Lung (tissue), 12 donors: ENCODE measurements around the gene CLTA. TPM values are rescaled to one million over a fixed set of nuclear protein-coding genes. Genes with fewer than 3 reads are reported as not detected.

ENCODE experiments used
- ATAC-seq: fragments of 200-7000 bp; cut with Tn5 transposase; one replicate; pipeline ENCODE4 v1.9.1; 2020; ENCODE audit warnings: moderate number of reproducible peaks; ENCODE audit not compliant: insufficient read depth, low FRiP score
- DNase-seq, 3 donors: peaks; one replicate each; pipeline ENCODE4 v3.0.0-alpha.2; 2013 to 2017
- H3K27ac ChIP-seq, 2 donors: one replicate each; pipeline ENCODE4 v1.5.1; 2013; ENCODE audit warnings: mild to moderate bottlenecking in 2 of 2, moderate library complexity in 2 of 2, control low read depth in 1 of 2, inconsistent platforms in 1 of 2, low read depth in 1 of 2, low read length in 1 of 2
- H3K27me3 ChIP-seq, 3 donors: one replicate each; pipeline ENCODE4 v1.5.1; 2013; ENCODE audit warnings: low read length in 2 of 3; ENCODE audit not compliant: control insufficient read depth in 3 of 3, insufficient read depth in 3 of 3
- H3K36me3 ChIP-seq, 4 donors: one replicate each; pipeline ENCODE4 v1.5.1; 2013; ENCODE audit warnings: low read length in 4 of 4, mild to moderate bottlenecking in 1 of 4, moderate library complexity in 1 of 4; ENCODE audit not compliant: control insufficient read depth in 4 of 4, insufficient read depth in 4 of 4
- H3K4me1 ChIP-seq, 5 donors: one replicate each; pipeline ENCODE4 v1.5.1; 2013; ENCODE audit warnings: low read length in 5 of 5, mild to moderate bottlenecking in 2 of 5, moderate library complexity in 1 of 5; ENCODE audit not compliant: control insufficient read depth in 5 of 5, insufficient read depth in 5 of 5
- H3K4me3 ChIP-seq: one replicate; pipeline ENCODE4 v1.5.1; 2013; ENCODE audit warnings: mild to moderate bottlenecking, control low read depth, moderate library complexity
- H3K9ac ChIP-seq, 2 donors: one replicate each; pipeline ENCODE4 v1.5.1; 2013; ENCODE audit warnings: low read length in 2 of 2, control low read depth in 1 of 2; ENCODE audit not compliant: insufficient read depth in 1 of 2
- H3K9me3 ChIP-seq, 4 donors: one replicate each; pipeline ENCODE4 v1.5.1; 2013; ENCODE audit warnings: low read length in 3 of 4, mild to moderate bottlenecking in 1 of 4, moderate library complexity in 1 of 4; ENCODE audit not compliant: control insufficient read depth in 4 of 4, insufficient read depth in 3 of 4
- CTCF ChIP-seq: IDR thresholded peaks from 2 replicates; pipeline ENCODE4 v1.5.1; 2012; ENCODE audit warnings: mild to moderate bottlenecking; ENCODE audit errors: control extremely low read depth, extremely low read depth
- WGBS, 2 donors: extraction: QIAGEN DNeasy Blood & Tissue Kit; methylation state at CpG; one replicate each; pipeline ENCODE4 v1.1.7; 2013; 5-methylcytosine and 5-hydroxymethylcytosine counted together
- polyA plus RNA-seq, 2 donors: library from polyadenylated mRNA; stranded (reverse); fragments of 200-250 nt; gene quantifications; one replicate each; pipeline ENCODE4 v1.2.1, GENCODE V29; 2013
- total RNA-seq, 2 donors: library from RNA; depleted of rRNA in 1 of 2; stranded (reverse); fragments of >200 nt in 1 of 2; gene quantifications; one replicate each; pipeline ENCODE4 v1.2.1, GENCODE V29; 2014 to 2021
- donor health status: control.
- donor health status: control.
- donor health status: Bipolar disorder and iron deficiency.
- donor health status: healthy.
- donor health status: DM: yes; HTN: yes; CAD: no.

The CLTA gene
- total and polyA plus RNA-seq, 4 donors = 143 to 269 (median 170) TPM

GRCh38 chr9:36164372-36164771 is 26.3 kb upstream of the CLTA start:
- peaks cover 0 to 18% (median 9%) of the 10 kb centered on the region in 5 donors for H3K4me1 ChIP-seq
- H3K27me3 ChIP-seq = no peaks in the 10 kb centered on the region
- no peak overlapping the region for H3K4me3 ChIP-seq
- no peaks in the 10 kb centered on the region for H3K9me3 ChIP-seq
- H3K27ac ChIP-seq = no peak overlapping the region
- H3K36me3 ChIP-seq = peaks cover 0 to 2% (median 0%) of the 10 kb centered on the region in 4 donors
- WGBS, 2 donors = 79 to 83% methylated on average over 6 of the region's 6 CpGs
- DNase-seq (peak in 1 of 3 donors; percentile 23), ATAC-seq (no peak)
- no peak for TF ChIP-seq CTCF
- H3K9ac ChIP-seq = no peak overlapping the region

- Histone ChIP-seq H3K4me3 (no peak overlapping the region), H3K9ac (no peak overlapping the region), H3K27me3 (no peaks in the 10 kb centered on the region), H3K36me3 (peaks cover 0 to 2% (median 0%) of the 10 kb centered on the region in 4 donors), H3K4me1 (peaks cover 0 to 18% (median 9%) of the 10 kb centered on the region in 5 donors), H3K9me3 (no peaks in the 10 kb centered on the region), H3K27ac (peak overlapping the region in 1 of 2 donors; percentile 24)
- WGBS, 2 donors = 88% methylated on average over 3 of the region's 3 CpGs
- no peak for ATAC-seq
- no peak for TF ChIP-seq CTCF
- DNase-seq = no peak
These were observed 25.7 kb upstream of the CLTA start for GRCh38 chr9:36164989-36165388.

GRCh38 chr9:36165826-36166167 is 24.9 kb upstream of the CLTA start:
- peaks cover 0 to 2% (median 0%) of the 10 kb centered on the region in 4 donors for H3K36me3 ChIP-seq
- ATAC-seq (peak; percentile 25), DNase-seq (peak in 1 of 3 donors; percentile 17)
- H3K4me1 ChIP-seq = peaks cover 0 to 18% (median 9%) of the 10 kb centered on the region in 5 donors
- no peak for TF ChIP-seq CTCF
- no peaks in the 10 kb centered on the region for H3K27me3 ChIP-seq
- H3K27ac ChIP-seq = peak overlapping the region in 1 of 2 donors; percentile 20
- H3K9ac ChIP-seq = no peak overlapping the region
- WGBS, 2 donors = 57 to 64% methylated on average over 12 of the region's 12 CpGs
- no peaks in the 10 kb centered on the region for H3K9me3 ChIP-seq
- no peak overlapping the region for H3K4me3 ChIP-seq
